Uterus (tissue), 2 donors: Measurements from ENCODE around the gene NEUROG2.

Source experiments
- POLR2A ChIP-seq, 2 donors: fragments of 450-650 bp; IDR thresholded peaks; one replicate each; pipeline ENCODE4 v1.6.1; 2016; ENCODE audit warnings: antibody characterized with exemption in 2 of 2, mild to moderate bottlenecking in 1 of 2, moderate library complexity in 1 of 2
- TF ChIP-seq, protein P1 (sequence below), 4 experiments: fragments of 200-600 bp in 2 of 4; fragments of 450-650 bp in 2 of 4; sonication (generic) in 2 of 4; IDR thresholded peaks; one replicate each; pipeline ENCODE4 v1.5.1; 2016 to 2019; ENCODE audit warnings: antibody characterized with exemption in 4 of 4, mild to moderate bottlenecking in 2 of 4, moderate library complexity in 1 of 4

- TF ChIP-seq POLR2A (IDR thresholded peaks at IDR 0.05): no peak
- TF ChIP-seq, protein P1, sequence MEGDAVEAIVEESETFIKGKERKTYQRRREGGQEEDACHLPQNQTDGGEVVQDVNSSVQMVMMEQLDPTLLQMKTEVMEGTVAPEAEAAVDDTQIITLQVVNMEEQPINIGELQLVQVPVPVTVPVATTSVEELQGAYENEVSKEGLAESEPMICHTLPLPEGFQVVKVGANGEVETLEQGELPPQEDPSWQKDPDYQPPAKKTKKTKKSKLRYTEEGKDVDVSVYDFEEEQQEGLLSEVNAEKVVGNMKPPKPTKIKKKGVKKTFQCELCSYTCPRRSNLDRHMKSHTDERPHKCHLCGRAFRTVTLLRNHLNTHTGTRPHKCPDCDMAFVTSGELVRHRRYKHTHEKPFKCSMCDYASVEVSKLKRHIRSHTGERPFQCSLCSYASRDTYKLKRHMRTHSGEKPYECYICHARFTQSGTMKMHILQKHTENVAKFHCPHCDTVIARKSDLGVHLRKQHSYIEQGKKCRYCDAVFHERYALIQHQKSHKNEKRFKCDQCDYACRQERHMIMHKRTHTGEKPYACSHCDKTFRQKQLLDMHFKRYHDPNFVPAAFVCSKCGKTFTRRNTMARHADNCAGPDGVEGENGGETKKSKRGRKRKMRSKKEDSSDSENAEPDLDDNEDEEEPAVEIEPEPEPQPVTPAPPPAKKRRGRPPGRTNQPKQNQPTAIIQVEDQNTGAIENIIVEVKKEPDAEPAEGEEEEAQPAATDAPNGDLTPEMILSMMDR (IDR thresholded peaks at IDR 0.05): no peak
These were observed 4.0 kb upstream of the NEUROG2 start for GRCh38 chr4:112519689-112520597.
